HEK293T (cell line): Measurements from ENCODE around the gene DOCK1.

Experiments used
- ARNT ChIP-seq: fragments of 450-650 bp; IDR thresholded peaks from 2 replicates; pipeline ENCODE4 v1.6.1; 2017; ENCODE audit warnings: mild to moderate bottlenecking
- BHLHE40 ChIP-seq: fragments of 450-650 bp; IDR thresholded peaks from 2 replicates; pipeline ENCODE4 v1.6.1; 2016; ENCODE audit warnings: mild to moderate bottlenecking, moderate library complexity, borderline replicate concordance
- CTBP1 ChIP-seq: fragments of 450-650 bp; IDR thresholded peaks from 2 replicates; pipeline ENCODE4 v1.6.1; 2016; ENCODE audit warnings: borderline replicate concordance
- ELF4 ChIP-seq: fragments of 450-650 bp; IDR thresholded peaks from 2 replicates; pipeline ENCODE4 v1.6.1; 2017; ENCODE audit warnings: antibody characterized with exemption
- FOXK2 ChIP-seq: fragments of 450-650 bp; IDR thresholded peaks from 2 replicates; pipeline ENCODE4 v1.6.1; 2016; ENCODE audit warnings: mild to moderate bottlenecking
- FOXM1 ChIP-seq: fragments of 450-650 bp; IDR thresholded peaks from 2 replicates; pipeline ENCODE4 v1.6.1; 2017; ENCODE audit warnings: mild to moderate bottlenecking, borderline replicate concordance
- HDGF ChIP-seq: fragments of 450-650 bp; IDR thresholded peaks from 2 replicates; pipeline ENCODE4 v1.6.1; 2017; ENCODE audit warnings: antibody characterized with exemption, borderline replicate concordance
- LEF1 ChIP-seq: fragments of 450-650 bp; IDR thresholded peaks from 2 replicates; pipeline ENCODE4 v1.6.1; 2017; ENCODE audit warnings: mild to moderate bottlenecking, borderline replicate concordance
- NFRKB ChIP-seq: fragments of 450-650 bp; IDR thresholded peaks from 2 replicates; pipeline ENCODE4 v1.6.1; 2016; ENCODE audit warnings: mild to moderate bottlenecking, moderate library complexity
- SP1 ChIP-seq: fragments of 450-650 bp; IDR thresholded peaks from 2 replicates; pipeline ENCODE4 v1.6.1; 2017
- SUZ12 ChIP-seq: fragments of 450-650 bp; IDR thresholded peaks from 2 replicates; pipeline ENCODE4 v1.6.1; 2016; ENCODE audit warnings: mild to moderate bottlenecking
- TARDBP ChIP-seq: fragments of 450-650 bp; IDR thresholded peaks from 2 replicates; pipeline ENCODE4 v1.6.1; 2016
- ZNF384 ChIP-seq: fragments of 450-650 bp; IDR thresholded peaks from 2 replicates; pipeline ENCODE4 v1.6.1; 2016
- TF ChIP-seq, protein P1 (sequence below): fragments of 450-650 bp; IDR thresholded peaks from 2 replicates; pipeline ENCODE4 v1.6.1; 2016

DNA sequence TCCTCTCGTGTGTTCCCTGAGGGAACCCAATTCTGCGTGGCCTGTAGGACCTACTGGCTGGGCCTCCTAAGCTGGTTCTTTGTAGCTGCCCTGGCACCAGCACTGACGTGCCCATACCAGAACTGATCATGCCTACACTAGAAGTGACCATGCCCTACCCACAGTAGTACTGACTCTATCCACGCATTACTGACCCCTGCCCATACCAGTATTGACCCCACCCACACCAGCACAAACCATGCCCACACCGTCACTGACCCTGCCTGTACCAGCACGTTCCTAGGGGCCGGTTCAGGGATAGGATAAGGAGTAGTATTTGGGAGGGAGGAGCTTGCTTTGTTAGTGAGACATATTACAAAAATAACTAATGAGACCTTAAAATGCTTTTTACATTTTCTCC lies 88.0 kb downstream of the DOCK1 start:
- no peak for TF ChIP-seq FOXM1
- TF ChIP-seq TARDBP, result no peak
- no peak for TF ChIP-seq HDGF
- no peak for TF ChIP-seq SUZ12
- no peak for TF ChIP-seq ZNF384
- TF ChIP-seq LEF1, result no peak
- TF ChIP-seq SP1, result no peak
- TF ChIP-seq BHLHE40, result no peak
- TF ChIP-seq CTBP1, result no peak
- no peak for TF ChIP-seq NFRKB
- TF ChIP-seq ARNT, result no peak
- TF ChIP-seq ELF4, result no peak
- TF ChIP-seq FOXK2, result no peak
- TF ChIP-seq, protein P1, sequence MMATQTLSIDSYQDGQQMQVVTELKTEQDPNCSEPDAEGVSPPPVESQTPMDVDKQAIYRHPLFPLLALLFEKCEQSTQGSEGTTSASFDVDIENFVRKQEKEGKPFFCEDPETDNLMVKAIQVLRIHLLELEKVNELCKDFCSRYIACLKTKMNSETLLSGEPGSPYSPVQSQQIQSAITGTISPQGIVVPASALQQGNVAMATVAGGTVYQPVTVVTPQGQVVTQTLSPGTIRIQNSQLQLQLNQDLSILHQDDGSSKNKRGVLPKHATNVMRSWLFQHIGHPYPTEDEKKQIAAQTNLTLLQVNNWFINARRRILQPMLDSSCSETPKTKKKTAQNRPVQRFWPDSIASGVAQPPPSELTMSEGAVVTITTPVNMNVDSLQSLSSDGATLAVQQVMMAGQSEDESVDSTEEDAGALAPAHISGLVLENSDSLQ, result no peak
